AG09319 (cell line): ENCODE data around the gene CSPG5.

Experiments used
- DNase-seq: peaks from one replicate; pipeline ENCODE4 v3.0.0-alpha.2; 2010; ENCODE audit warnings: low read depth; ENCODE audit errors: extremely low read depth
- TF ChIP-seq, protein P1 (sequence below): IDR thresholded peaks from 2 replicates; pipeline ENCODE4 v1.5.1; 2011; ENCODE audit warnings: low read depth, mild to moderate bottlenecking, inconsistent platforms, low read length, moderate library complexity

Gene CSPG5

DNA sequence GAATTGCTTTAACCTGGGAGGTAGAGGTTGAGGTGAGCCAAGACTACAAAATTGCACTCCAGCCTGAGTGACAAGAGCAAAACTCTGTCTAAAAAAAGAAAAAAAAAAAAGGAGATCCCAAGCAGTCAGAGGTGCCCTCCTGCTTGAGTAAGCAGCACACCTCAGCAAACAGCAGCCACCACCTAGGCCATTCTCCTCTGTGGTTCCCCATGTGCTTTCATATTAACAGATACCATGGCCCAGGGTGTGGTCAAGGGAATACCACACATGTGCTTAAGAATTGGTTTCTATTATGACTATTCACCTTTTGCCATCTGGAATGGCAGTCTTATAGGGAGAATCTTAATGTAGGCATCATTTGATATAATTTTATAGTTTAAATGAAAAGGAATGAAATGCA is 24.7 kb upstream of the CSPG5 start:
- no peak for DNase-seq
- TF ChIP-seq, protein P1, sequence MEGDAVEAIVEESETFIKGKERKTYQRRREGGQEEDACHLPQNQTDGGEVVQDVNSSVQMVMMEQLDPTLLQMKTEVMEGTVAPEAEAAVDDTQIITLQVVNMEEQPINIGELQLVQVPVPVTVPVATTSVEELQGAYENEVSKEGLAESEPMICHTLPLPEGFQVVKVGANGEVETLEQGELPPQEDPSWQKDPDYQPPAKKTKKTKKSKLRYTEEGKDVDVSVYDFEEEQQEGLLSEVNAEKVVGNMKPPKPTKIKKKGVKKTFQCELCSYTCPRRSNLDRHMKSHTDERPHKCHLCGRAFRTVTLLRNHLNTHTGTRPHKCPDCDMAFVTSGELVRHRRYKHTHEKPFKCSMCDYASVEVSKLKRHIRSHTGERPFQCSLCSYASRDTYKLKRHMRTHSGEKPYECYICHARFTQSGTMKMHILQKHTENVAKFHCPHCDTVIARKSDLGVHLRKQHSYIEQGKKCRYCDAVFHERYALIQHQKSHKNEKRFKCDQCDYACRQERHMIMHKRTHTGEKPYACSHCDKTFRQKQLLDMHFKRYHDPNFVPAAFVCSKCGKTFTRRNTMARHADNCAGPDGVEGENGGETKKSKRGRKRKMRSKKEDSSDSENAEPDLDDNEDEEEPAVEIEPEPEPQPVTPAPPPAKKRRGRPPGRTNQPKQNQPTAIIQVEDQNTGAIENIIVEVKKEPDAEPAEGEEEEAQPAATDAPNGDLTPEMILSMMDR, result no peak

DNA sequence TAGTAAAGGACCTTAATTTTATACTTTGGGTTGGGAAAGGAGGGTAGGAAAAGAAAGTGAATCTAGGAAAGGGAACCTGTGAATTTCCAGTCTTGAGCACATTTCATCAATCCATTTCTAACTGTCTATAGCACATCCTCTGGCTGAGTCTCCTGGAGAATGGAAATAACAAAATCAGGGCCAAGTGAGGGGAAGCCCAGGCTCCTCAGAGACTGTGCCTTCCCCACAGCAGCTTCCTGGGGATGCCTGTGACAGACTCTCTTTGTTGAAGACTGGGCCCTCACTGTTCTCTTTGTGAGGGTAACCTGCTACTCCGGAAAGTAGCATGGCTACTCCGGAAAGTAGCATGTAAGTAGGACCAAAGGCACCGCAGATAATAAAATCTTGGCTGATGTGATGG is 22.6 kb upstream of the CSPG5 start:
- TF ChIP-seq, protein P1, result no peak
- DNase-seq, result no peak

DNA sequence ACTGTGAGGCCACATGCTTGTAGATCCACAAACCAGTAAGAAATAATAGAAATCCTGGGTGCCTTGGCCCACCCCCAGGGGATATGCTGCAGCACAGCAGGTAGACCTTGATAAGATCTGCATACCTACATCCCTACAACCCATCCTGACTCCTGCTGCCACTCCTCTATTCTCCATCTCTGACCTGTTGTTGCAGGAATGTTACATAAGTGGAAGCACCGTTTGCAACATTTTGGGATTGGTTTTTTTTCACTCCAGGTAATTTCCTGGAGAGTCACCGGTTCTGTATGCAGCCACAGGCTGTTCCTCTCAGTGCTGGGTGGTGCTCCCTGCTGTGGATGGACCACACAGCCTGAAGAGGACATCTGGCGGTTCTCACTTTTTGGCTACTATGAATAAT is 16.1 kb upstream of the CSPG5 start:
- DNase-seq, result no peak
- TF ChIP-seq, protein P1, result no peak

DNA sequence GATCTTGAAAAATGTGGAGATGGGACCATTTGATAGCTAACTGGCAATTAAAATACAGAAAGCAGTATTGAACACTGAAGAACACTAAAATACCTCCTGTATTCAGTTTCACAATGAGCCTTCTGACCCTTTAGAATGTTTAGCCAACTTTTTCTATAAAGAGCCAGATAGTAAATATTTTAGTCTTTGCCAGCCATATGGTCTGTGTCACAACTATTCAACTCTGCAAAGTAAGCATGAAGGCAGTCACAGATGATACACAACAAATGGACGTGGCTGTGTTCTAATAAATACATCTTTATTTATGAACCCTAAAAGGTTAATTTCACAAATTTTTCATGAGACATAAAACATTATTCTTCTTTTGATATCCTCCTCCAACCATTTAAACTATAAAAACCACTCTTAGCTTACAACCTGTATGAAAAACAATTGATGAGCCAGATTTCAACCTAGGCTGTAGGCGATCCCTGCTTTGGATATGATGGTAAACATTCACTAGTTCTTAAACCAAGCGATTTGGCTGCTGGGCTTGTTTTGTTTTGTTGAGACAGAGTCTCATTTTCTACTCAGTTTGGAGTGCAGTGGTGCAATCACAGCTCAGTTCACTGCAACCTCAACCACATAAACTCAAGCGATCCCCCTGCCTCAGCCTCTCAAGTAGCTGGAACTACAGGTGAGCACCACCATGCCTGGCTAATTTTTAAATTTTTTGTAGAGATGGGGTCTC is 13.6 kb upstream of the CSPG5 start:
- TF ChIP-seq, protein P1, result no peak
- DNase-seq, result no peak

DNA sequence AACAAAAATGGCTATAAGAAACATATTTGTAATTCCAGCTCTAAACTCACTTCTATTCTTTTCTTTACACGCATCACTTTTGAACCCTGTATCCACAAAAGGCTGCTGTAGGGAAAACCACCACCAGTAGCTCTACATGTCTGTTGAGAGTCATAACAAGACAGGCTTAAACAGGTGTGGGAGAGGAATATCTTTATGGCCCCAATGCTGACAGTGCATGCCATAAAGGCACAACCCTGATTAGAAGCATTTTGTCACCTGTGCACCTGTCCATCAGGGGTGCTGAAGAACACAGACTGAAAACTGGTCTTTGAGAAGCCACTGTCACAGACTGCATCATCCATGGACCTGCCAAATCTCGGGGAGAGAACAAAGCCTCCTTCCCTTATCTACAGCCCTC is 11.6 kb upstream of the CSPG5 start:
- no peak for DNase-seq
- TF ChIP-seq, protein P1, result no peak

DNA sequence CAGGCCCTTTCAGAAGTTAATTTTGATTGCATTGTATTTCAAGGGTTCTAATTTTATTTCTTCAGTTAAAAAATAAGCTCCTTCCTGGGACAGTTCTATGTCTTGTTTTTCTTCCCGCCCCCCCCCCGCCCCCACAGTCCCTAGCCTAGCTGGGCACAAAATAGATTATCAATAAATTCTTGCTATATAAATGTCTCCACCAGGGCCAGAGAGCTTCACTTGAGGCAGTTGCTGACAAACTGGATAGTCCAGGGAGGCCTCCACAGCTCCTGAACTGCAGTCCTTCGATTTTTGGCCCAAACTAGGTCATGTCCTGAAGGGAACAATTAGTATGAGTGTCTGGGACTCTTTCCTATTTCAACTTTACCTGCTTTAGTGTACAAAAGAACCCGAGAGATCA is 9.9 kb upstream of the CSPG5 start:
- no peak for DNase-seq
- TF ChIP-seq, protein P1, result no peak

DNA sequence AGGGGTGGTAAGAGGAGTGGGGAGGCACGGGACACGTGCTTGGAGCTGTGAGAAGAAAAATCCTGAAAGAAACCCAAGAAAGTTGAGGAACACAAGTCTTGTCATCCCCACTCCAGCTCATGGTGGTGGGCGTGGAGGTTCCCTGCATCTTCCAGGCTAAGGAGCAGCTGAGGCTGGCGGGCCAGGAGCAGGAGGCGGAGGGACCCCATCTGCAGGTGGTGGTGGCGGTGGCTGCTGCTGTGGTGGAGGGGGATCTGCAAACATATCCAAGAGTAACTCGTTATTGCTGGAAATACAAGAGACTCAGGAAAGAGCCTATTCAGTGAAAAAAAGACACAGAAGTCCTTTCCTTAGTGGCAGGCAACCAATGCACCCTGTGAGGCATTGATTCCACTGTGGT is 9.4 kb upstream of the CSPG5 start:
- TF ChIP-seq, protein P1, result no peak
- no peak for DNase-seq
